C4-2B (cell line): Measurements from ENCODE around the gene RANGAP1.

Experiments
- H3K27ac ChIP-seq: fragments of 450-650 bp; 2 replicates; pipeline ENCODE4 v1.5.1; 2017
- ZFX ChIP-seq: fragments of 450-650 bp; IDR thresholded peaks from 2 replicates; pipeline ENCODE4 v1.6.1; 2017
- TF ChIP-seq, protein P1 (sequence below): fragments of 450-650 bp; conservative IDR thresholded peaks from 2 replicates; pipeline ENCODE4 v1.5.1; 2017; ENCODE audit warnings: mild to moderate bottlenecking

Gene RANGAP1

DNA sequence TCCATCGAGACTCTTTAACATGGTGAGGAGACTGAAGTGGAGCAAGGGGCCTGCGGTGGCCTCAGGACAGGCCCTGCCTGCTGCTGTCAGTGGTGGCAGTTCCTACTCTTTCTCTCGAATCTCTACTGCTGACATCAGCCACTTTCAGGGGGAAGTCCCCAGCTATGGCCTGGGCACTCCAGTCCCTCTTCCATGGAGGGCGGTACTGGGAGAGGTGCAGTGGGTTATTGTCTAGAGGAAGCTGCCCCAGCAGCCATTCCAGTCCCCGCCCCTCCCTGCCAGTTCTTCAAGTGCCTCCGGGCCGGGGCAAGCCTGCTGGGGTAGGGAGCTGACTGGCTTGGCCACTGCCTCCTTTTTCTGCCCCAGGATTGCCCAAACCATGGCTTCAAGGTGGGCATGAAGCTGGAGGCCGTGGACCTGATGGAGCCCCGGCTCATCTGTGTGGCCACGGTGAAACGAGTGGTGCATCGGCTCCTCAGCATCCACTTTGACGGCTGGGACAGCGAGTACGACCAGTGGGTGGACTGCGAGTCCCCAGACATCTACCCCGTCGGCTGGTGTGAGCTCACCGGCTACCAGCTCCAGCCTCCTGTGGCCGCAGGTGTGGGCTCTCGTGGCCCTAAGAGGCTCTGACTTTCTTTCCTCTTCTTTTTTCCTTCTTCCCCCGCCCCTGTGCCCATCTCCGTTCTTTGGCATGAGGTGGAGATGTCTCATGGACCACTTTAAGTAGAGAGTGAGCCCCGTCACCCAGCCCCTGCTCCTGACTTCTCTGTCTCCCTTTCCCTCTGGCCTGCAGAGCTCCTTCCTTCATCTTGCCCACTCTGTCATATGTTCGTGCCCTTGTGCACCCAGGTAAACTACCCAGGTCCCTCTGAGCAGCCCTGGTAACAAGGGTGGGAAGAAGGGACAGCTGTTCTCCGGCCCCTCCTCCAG, 59.0 kb downstream of the RANGAP1 start:
- H3K27ac ChIP-seq: no peak overlapping the region

DNA sequence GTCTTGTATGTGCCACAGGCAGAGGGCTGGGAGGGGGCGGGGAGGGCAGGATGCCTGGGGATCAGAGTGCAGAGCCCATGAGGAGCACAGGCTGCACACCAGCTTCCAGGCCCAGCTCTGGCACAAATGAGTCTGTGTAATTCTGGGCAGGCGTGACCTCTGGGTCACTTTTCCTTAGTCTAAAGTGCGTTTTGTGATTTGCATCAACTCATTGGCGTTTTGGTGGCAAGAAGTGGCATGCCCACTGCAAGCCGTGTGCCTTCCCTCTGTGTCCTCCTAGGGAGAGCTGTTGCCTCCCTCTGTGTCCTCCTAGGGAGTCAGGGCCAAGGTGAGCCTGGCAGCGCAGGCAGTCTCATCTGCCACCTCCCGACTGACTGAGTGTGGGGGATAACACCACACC, 62.5 kb downstream of the RANGAP1 start:
- no peak overlapping the region for H3K27ac ChIP-seq
- TF ChIP-seq, protein P1, sequence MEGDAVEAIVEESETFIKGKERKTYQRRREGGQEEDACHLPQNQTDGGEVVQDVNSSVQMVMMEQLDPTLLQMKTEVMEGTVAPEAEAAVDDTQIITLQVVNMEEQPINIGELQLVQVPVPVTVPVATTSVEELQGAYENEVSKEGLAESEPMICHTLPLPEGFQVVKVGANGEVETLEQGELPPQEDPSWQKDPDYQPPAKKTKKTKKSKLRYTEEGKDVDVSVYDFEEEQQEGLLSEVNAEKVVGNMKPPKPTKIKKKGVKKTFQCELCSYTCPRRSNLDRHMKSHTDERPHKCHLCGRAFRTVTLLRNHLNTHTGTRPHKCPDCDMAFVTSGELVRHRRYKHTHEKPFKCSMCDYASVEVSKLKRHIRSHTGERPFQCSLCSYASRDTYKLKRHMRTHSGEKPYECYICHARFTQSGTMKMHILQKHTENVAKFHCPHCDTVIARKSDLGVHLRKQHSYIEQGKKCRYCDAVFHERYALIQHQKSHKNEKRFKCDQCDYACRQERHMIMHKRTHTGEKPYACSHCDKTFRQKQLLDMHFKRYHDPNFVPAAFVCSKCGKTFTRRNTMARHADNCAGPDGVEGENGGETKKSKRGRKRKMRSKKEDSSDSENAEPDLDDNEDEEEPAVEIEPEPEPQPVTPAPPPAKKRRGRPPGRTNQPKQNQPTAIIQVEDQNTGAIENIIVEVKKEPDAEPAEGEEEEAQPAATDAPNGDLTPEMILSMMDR: no peak

More for the DNA sequence above, 59.0 kb downstream of the RANGAP1 start:
- TF ChIP-seq, protein P1: no peak
- no peak for TF ChIP-seq ZFX

DNA sequence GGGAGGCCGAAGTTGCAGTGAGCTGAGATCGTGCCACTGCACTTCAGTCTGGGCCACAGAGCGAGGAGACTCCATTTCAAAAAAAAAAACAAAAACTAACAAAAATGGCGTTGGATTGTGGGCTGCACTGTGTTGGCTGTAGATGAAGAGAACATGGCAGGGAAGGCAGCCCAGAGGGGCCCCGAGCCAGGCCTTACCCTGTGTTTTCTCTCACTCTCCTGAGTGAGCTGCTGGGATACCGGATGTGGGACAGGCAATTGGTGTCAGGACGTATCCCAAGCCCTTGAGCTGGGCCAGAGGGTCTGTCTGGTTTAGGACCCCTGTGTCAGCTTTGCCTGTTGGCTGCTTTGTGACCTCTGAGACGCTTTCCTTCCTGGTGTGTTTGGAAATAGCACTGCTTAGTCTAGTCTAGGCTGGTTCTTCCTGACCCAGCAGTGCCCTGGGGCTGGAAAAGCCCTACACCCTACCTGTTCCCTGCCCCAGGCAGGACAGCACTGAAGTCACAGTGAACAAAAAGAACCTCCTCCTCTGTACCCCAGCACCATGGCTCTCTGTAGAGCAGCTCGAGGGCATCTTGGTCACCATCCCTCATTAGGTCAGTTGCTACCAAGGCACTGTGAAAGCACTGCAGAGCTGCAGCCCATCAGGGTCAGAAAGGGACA, 63.0 kb downstream of the RANGAP1 start:
- no peak overlapping the region for H3K27ac ChIP-seq
- TF ChIP-seq, protein P1: no peak
- TF ChIP-seq ZFX: no peak

DNA sequence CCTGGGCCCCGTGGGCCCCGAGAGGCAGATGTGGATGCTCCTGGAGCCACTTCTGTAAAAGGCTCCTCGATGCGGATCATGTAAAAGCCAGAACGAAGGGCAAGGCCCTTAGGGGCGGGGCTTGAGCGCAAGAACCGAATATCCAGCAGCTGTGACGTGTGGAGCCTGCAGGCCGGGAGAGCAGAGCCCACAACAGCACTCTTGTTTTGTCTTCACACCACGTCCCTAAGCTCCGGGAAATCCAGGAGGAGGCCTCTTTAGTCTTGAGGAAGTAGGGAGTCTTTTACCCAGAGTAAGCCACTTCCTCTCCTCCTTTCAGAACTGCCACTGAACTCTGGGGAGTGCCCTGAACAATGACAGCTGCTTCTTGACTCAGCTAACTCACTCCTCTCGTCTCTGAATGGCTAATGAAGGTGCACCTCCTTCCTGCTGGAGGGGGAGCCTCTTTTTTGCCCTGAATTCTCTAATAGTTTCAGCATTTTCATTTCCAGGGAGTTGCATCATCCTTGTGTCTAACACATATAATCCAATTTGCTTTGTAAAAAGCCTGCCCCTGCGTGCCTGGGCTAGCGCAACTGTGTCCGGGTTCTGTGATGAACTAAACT, 68.3 kb downstream of the RANGAP1 start:
- no peak overlapping the region for H3K27ac ChIP-seq
- no peak for TF ChIP-seq ZFX
- TF ChIP-seq, protein P1: no peak

DNA sequence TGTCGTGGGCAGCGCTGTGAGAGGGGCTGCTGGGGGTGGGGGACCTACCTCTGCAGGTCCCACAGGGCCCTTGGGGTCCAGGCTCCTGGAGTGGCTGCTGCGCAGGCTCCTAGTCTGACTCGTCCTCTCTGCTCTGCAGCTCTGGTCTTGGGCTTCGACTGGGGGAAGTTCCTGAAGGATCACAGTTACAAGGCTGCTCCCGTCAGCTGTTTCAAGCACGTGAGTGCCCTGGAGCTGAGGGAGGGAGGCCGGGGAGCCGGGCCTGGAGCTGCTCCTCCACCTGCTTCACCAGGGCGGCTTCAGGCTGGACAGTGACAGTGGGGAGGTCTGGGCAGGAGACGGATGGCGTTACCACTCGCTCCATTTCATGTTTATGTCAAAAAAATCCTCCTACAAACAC, 69.0 kb downstream of the RANGAP1 start:
- H3K27ac ChIP-seq: no peak overlapping the region

DNA sequence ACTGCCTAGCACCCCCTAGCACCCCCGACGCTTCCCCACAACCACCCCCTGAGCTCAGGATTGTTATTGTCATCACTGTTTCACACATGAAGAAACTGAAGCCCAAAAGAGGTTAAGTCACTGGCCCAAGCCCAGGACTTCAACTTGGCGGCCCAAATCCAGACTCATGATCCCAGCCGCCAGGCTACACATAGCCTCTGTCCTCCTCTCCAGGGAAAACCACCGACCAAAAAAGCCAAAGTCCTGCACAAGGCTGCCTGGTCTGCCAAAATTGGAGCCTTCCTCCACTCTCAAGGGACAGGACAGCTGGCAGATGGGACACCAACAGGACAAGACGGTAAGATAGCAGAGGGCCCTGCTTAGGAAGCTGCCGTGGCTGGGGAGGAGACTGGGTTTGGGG, 70.1 kb downstream of the RANGAP1 start:
- no peak overlapping the region for H3K27ac ChIP-seq
- no peak for TF ChIP-seq ZFX
- TF ChIP-seq, protein P1: no peak

More for the DNA sequence above, 69.0 kb downstream of the RANGAP1 start:
- TF ChIP-seq ZFX: no peak
- TF ChIP-seq, protein P1: no peak

DNA sequence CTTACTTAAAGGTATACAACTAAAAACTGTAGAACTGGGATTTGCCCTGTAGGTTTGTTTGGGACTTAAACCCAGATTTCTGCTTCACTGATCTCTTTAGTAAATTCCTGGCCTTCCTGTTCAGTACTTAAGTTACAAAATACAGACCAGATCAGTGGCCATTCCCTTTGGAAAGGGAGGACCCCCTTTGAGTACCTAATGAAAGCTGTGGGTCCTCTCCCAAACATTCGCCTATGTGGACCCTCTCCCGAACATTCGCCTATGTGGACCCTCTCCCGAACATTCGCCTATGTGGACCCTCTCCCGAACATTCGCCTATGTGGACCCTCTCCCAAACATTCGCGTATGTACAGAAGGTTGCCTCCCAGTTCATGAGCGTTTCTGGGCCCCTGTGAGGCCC, 70.6 kb downstream of the RANGAP1 start:
- TF ChIP-seq ZFX: no peak
- TF ChIP-seq, protein P1: no peak
- H3K27ac ChIP-seq: no peak overlapping the region
